ENCODE data around the gene PTK7.

PTK7 gene

DNA sequence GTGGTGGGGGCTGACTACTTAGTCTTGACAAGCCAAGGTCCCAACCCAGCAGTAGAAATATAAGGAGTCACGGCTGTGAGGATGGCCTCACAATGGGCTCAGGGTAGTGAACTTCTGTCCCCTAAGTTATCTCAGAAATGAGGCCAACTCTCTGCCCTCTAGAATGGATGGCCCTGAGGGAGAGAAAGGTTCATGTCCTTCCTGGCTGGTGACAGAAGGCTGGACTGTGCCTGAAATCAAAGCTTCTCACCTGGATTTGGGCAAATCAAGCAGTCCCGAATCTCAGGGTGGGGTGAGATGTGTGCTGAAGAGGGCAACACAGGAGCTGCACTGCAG, 42.0 kb upstream of the PTK7 start:
- H3K27me3 ChIP-seq: no peaks in the 10 kb centered on the region
- no peaks in the 10 kb centered on the region for H3K9me3 ChIP-seq
- no peaks in the 10 kb centered on the region for H3K4me1 ChIP-seq (ENCODE audit: control insufficient read depth in 1 of 2, insufficient read depth in 1 of 2, low read depth in 1 of 2, low read length in 1 of 2)
- H3K27ac ChIP-seq: no peak overlapping the region
- H3K4me3 ChIP-seq (ENCODE audit: low read depth in 1 of 2, low read length in 1 of 2): no peak overlapping the region
- TF ChIP-seq, protein P1, sequence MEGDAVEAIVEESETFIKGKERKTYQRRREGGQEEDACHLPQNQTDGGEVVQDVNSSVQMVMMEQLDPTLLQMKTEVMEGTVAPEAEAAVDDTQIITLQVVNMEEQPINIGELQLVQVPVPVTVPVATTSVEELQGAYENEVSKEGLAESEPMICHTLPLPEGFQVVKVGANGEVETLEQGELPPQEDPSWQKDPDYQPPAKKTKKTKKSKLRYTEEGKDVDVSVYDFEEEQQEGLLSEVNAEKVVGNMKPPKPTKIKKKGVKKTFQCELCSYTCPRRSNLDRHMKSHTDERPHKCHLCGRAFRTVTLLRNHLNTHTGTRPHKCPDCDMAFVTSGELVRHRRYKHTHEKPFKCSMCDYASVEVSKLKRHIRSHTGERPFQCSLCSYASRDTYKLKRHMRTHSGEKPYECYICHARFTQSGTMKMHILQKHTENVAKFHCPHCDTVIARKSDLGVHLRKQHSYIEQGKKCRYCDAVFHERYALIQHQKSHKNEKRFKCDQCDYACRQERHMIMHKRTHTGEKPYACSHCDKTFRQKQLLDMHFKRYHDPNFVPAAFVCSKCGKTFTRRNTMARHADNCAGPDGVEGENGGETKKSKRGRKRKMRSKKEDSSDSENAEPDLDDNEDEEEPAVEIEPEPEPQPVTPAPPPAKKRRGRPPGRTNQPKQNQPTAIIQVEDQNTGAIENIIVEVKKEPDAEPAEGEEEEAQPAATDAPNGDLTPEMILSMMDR (IDR thresholded peaks at IDR 0.05): no peak
- H3K36me3 ChIP-seq: peaks cover 85% of the 10 kb centered on the region

GRCh38 chr6:43035495-43036194, 40.5 kb upstream of the PTK7 start:
- Histone ChIP-seq H3K9me3 (no peaks in the 10 kb centered on the region), H3K36me3 (peaks cover 83% of the 10 kb centered on the region), H3K27me3 (no peaks in the 10 kb centered on the region), H3K27ac (no peak overlapping the region), H3K4me3 (ENCODE audit: low read depth in 1 of 2, low read length in 1 of 2) (no peak overlapping the region), H3K4me1 (ENCODE audit: control insufficient read depth in 1 of 2, insufficient read depth in 1 of 2, low read depth in 1 of 2, low read length in 1 of 2) (no peaks in the 10 kb centered on the region)
- TF ChIP-seq, protein P1 (IDR thresholded peaks at IDR 0.05): no peak

- no peak overlapping the region for H3K27ac ChIP-seq
- TF ChIP-seq, protein P1 (IDR thresholded peaks at IDR 0.05): no peak
- H3K27me3 ChIP-seq: no peaks in the 10 kb centered on the region
- H3K4me1 ChIP-seq (ENCODE audit: control insufficient read depth in 1 of 2, insufficient read depth in 1 of 2, low read depth in 1 of 2, low read length in 1 of 2): no peaks in the 10 kb centered on the region
- peaks cover 88% of the 10 kb centered on the region for H3K36me3 ChIP-seq
- no peak overlapping the region for H3K4me3 ChIP-seq (ENCODE audit: low read depth in 1 of 2, low read length in 1 of 2)
- H3K9me3 ChIP-seq: no peaks in the 10 kb centered on the region
Measured at GRCh38 chr6:43036712-43037111, 39.4 kb upstream of the PTK7 start.

DNA sequence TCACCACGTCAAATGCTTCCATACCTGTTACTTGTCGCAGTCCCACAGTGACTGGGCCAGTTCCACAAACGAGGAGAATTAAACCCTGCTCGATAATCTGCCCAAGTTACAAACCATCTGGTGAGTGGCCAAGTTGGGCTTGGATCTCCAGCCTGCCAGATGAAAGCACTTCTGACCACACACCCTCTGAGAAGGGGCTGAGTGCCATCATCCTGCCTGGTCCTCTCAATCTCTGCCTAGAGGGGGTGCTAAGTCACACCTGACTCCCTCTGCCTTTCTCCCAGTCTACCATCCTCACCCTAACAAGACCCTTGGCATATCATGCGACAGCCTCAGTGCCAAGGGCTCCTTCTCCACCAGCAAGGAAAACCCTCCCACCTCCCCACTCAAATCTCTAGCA, 38.9 kb upstream of the PTK7 start:
- no peak overlapping the region for H3K4me3 ChIP-seq (ENCODE audit: low read depth in 1 of 2, low read length in 1 of 2)
- no peak overlapping the region for H3K27ac ChIP-seq
- TF ChIP-seq, protein P1 (IDR thresholded peaks at IDR 0.05): no peak
- no peaks in the 10 kb centered on the region for H3K4me1 ChIP-seq (ENCODE audit: control insufficient read depth in 1 of 2, insufficient read depth in 1 of 2, low read depth in 1 of 2, low read length in 1 of 2)
- H3K36me3 ChIP-seq: peaks cover 88% of the 10 kb centered on the region
- no peaks in the 10 kb centered on the region for H3K27me3 ChIP-seq
- no peaks in the 10 kb centered on the region for H3K9me3 ChIP-seq

DNA sequence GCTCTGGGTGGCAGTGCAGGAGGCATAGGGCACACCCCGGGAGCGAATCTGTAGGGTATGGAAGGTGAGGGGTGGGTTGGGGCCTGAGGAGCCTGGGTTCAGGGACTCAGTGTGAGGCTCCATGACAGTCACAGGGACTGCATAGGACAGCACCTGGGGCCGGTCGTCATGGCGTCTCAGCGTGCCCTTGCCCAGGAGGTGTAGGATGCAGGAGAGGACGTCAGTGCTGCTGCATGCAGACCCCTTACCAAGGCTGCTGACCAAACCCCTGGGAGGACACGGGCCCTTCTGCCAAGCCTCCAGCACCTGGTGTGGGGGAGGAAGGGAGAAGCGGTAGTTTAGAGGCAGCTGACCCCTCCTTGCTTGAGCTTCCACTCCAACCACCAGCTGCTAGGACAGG, 38.4 kb upstream of the PTK7 start:
- H3K9me3 ChIP-seq: no peaks in the 10 kb centered on the region
- H3K27me3 ChIP-seq: no peaks in the 10 kb centered on the region
- no peaks in the 10 kb centered on the region for H3K4me1 ChIP-seq (ENCODE audit: control insufficient read depth in 1 of 2, insufficient read depth in 1 of 2, low read depth in 1 of 2, low read length in 1 of 2)
- TF ChIP-seq, protein P1 (IDR thresholded peaks at IDR 0.05): no peak
- H3K4me3 ChIP-seq (ENCODE audit: low read depth in 1 of 2, low read length in 1 of 2): no peak overlapping the region
- peaks cover 90% of the 10 kb centered on the region for H3K36me3 ChIP-seq
- no peak overlapping the region for H3K27ac ChIP-seq

Measured in neutrophil (primary cell).